HEK293 (cell line): Measurements from ENCODE around the gene RGS14.

ENCODE experiments used
- CTCF ChIA-PET: fragments of 350-600 bp; formaldehyde crosslinking; extraction: SDS; loops from one replicate; lab custom pipeline; 2021; ENCODE audit warnings: antibody characterized with exemption; lab: Yijun Ruan, JAX
- POLR2A ChIA-PET: fragments of 300-600 bp; formaldehyde crosslinking; extraction: SDS; loops from one replicate; lab custom pipeline; 2020; ENCODE audit warnings: antibody characterized with exemption, inconsistent platforms; lab: Yijun Ruan, JAX
- H3K27ac ChIP-seq: fragments of 200-500 bp; sonication (Bioruptor generic); 2 replicates; pipeline ENCODE4 v1.5.1; 2014; ENCODE audit warnings: low read depth, low read length, control low read depth, inconsistent platforms; ENCODE audit errors: extremely low read depth
- H3K36me3 ChIP-seq, 2 experiments: fragments of 200-500 bp in 1 of 2; sonication (Bioruptor generic) in 1 of 2; 1 replicate in 1 of 2; 2 replicates in 1 of 2; pipeline ENCODE4 v1.5.1; 2014 to 2017; ENCODE audit warnings: inconsistent platforms in 2 of 2, low read length in 2 of 2; ENCODE audit not compliant: control insufficient read depth in 2 of 2, insufficient read depth in 1 of 2
- H3K4me1 ChIP-seq: fragments of 200-500 bp; sonication (Bioruptor generic); 2 replicates; pipeline ENCODE4 v1.5.1; 2014; ENCODE audit warnings: mild to moderate bottlenecking, low read length, inconsistent platforms; ENCODE audit not compliant: control insufficient read depth, insufficient read depth
- H3K4me3 ChIP-seq: 2 replicates; pipeline ENCODE4 v1.5.1; 2011; ENCODE audit warnings: low read depth, mild to moderate bottlenecking, control low read depth, low read length, moderate library complexity
- H3K9me3 ChIP-seq: fragments of 200-500 bp; sonication (Bioruptor generic); 2 replicates; pipeline ENCODE4 v1.5.1; 2014; ENCODE audit warnings: low read depth, low read length, inconsistent platforms; ENCODE audit not compliant: control insufficient read depth, insufficient read depth
- GLI2 ChIP-seq: fragments of 450-650 bp; formaldehyde crosslinking; IDR thresholded peaks from 2 replicates; pipeline ENCODE4; 2017; ENCODE audit warnings: missing biosample characterization, missing genetic modification characterization, low read depth, borderline replicate concordance
- GLI4 ChIP-seq: fragments of 450-650 bp; formaldehyde crosslinking; IDR thresholded peaks from 2 replicates; pipeline ENCODE4 v1.5.1; 2016; ENCODE audit warnings: missing biosample characterization, missing genetic modification characterization
- HOXD13 ChIP-seq: sonication (generic); formaldehyde crosslinking; IDR thresholded peaks from 2 replicates; pipeline ENCODE4 v1.8.0; 2022; ENCODE audit warnings: missing genetic modification reagents, borderline replicate concordance
- KLF7 ChIP-seq: fragments of 450-650 bp; formaldehyde crosslinking; IDR thresholded peaks from 2 replicates; pipeline ENCODE4 v1.5.1; 2016; ENCODE audit warnings: missing biosample characterization, missing genetic modification characterization, borderline replicate concordance
- MYNN ChIP-seq: fragments of 450-650 bp; formaldehyde crosslinking; IDR thresholded peaks from 2 replicates; pipeline ENCODE4 v1.5.1; 2016; ENCODE audit warnings: missing biosample characterization, missing genetic modification characterization, borderline replicate concordance
- RBAK ChIP-seq: fragments of 450-650 bp; formaldehyde crosslinking; IDR thresholded peaks from 2 replicates; pipeline ENCODE4 v1.5.1; 2016; ENCODE audit warnings: missing biosample characterization, missing genetic modification characterization
- YY2 ChIP-seq: fragments of 450-650 bp; formaldehyde crosslinking; IDR thresholded peaks from 2 replicates; pipeline ENCODE4 v1.5.1; 2016; ENCODE audit warnings: missing biosample characterization, missing genetic modification characterization
- ZBTB49 ChIP-seq: fragments of 450-650 bp; formaldehyde crosslinking; IDR thresholded peaks from 2 replicates; pipeline ENCODE4 v1.5.1; 2016; ENCODE audit warnings: missing biosample characterization, missing genetic modification characterization, low read depth
- ZFP69B ChIP-seq: fragments of 450-650 bp; formaldehyde crosslinking; IDR thresholded peaks from 2 replicates; pipeline ENCODE4 v1.5.1; 2016; ENCODE audit warnings: missing biosample characterization, missing genetic modification characterization
- ZIC2 ChIP-seq: fragments of 450-650 bp; formaldehyde crosslinking; IDR thresholded peaks from 2 replicates; pipeline ENCODE4 v1.5.1; 2016; ENCODE audit warnings: missing biosample characterization, missing genetic modification characterization
- ZNF138 ChIP-seq: fragments of 450-650 bp; formaldehyde crosslinking; IDR thresholded peaks from 2 replicates; pipeline ENCODE4 v1.5.1; 2016; ENCODE audit warnings: missing biosample characterization, missing genetic modification characterization, borderline replicate concordance
- ZNF140 ChIP-seq: fragments of 450-650 bp; formaldehyde crosslinking; IDR thresholded peaks from 2 replicates; pipeline ENCODE4 v1.5.1; 2016; ENCODE audit warnings: missing biosample characterization, missing genetic modification characterization
- ZNF16 ChIP-seq: fragments of 450-650 bp; formaldehyde crosslinking; IDR thresholded peaks from 2 replicates; pipeline ENCODE4 v1.5.1; 2016; ENCODE audit warnings: low read depth, missing biosample characterization, missing genetic modification characterization
- ZNF174 ChIP-seq: fragments of 450-650 bp; formaldehyde crosslinking; IDR thresholded peaks from 2 replicates; pipeline ENCODE4 v1.5.0; 2017; ENCODE audit warnings: missing biosample characterization, mild to moderate bottlenecking, missing genetic modification characterization
- ZNF18 ChIP-seq: fragments of 450-650 bp; formaldehyde crosslinking; IDR thresholded peaks from 2 replicates; pipeline ENCODE4 v1.5.1; 2016; ENCODE audit warnings: missing biosample characterization, missing genetic modification characterization
- ZNF223 ChIP-seq: fragments of 450-650 bp; formaldehyde crosslinking; IDR thresholded peaks from 2 replicates; pipeline ENCODE4 v1.5.1; 2016; ENCODE audit warnings: missing biosample characterization, missing genetic modification characterization
- ZNF26 ChIP-seq: fragments of 450-650 bp; formaldehyde crosslinking; IDR thresholded peaks from 2 replicates; pipeline ENCODE4 v1.5.1; 2016; ENCODE audit warnings: missing biosample characterization, missing genetic modification characterization
- ZNF266 ChIP-seq: fragments of 450-650 bp; formaldehyde crosslinking; IDR thresholded peaks from 2 replicates; pipeline ENCODE4 v1.5.1; 2016; ENCODE audit warnings: missing biosample characterization, missing genetic modification characterization, low read depth
- ZNF341 ChIP-seq: fragments of 450-650 bp; formaldehyde crosslinking; IDR thresholded peaks from 2 replicates; pipeline ENCODE4; 2016; ENCODE audit warnings: low read depth, missing biosample characterization, missing genetic modification characterization
- ZNF449 ChIP-seq: fragments of 450-650 bp; formaldehyde crosslinking; IDR thresholded peaks from 2 replicates; pipeline ENCODE4 v1.5.1; 2017; ENCODE audit warnings: missing biosample characterization, mild to moderate bottlenecking, missing genetic modification characterization, moderate library complexity
- ZNF488 ChIP-seq: fragments of 450-650 bp; formaldehyde crosslinking; IDR thresholded peaks from 2 replicates; pipeline ENCODE4 v1.5.1; 2016; ENCODE audit warnings: missing biosample characterization, missing genetic modification characterization
- ZNF501 ChIP-seq: fragments of 450-650 bp; formaldehyde crosslinking; IDR thresholded peaks from 2 replicates; pipeline ENCODE4 v1.5.1; 2016; ENCODE audit warnings: missing biosample characterization, missing genetic modification characterization
- ZNF580 ChIP-seq: fragments of 450-650 bp; formaldehyde crosslinking; IDR thresholded peaks from 2 replicates; pipeline ENCODE4 v1.5.1; 2016; ENCODE audit warnings: missing biosample characterization, missing genetic modification characterization
- ZNF623 ChIP-seq: fragments of 450-650 bp; formaldehyde crosslinking; IDR thresholded peaks from 2 replicates; pipeline ENCODE4 v1.5.1; 2016; ENCODE audit warnings: missing biosample characterization, missing genetic modification characterization
- ZNF660 ChIP-seq: fragments of 450-650 bp; IDR thresholded peaks from 2 replicates; pipeline ENCODE4 v1.5.1; 2018; ENCODE audit warnings: missing biosample characterization, mild to moderate bottlenecking, missing genetic modification characterization
- ZNF677 ChIP-seq: fragments of 450-650 bp; IDR thresholded peaks from 2 replicates; pipeline ENCODE4 v1.5.0; 2018; ENCODE audit warnings: missing biosample characterization, mild to moderate bottlenecking, missing genetic modification characterization, moderate library complexity
- ZNF701 ChIP-seq: fragments of 450-650 bp; formaldehyde crosslinking; IDR thresholded peaks from 2 replicates; pipeline ENCODE4 v1.5.1; 2016; ENCODE audit warnings: missing biosample characterization, missing genetic modification characterization
- ZNF792 ChIP-seq: fragments of 450-650 bp; formaldehyde crosslinking; IDR thresholded peaks from 2 replicates; pipeline ENCODE4 v1.5.1; 2016; ENCODE audit warnings: missing biosample characterization, missing genetic modification characterization
- ZSCAN23 ChIP-seq: fragments of 450-650 bp; formaldehyde crosslinking; IDR thresholded peaks from 2 replicates; pipeline ENCODE4 v1.5.1; 2016; ENCODE audit warnings: missing biosample characterization, missing genetic modification characterization

RGS14 gene

GRCh38 chr5:177311723-177312648, 45.7 kb upstream of the RGS14 start, which contains the start of gene MXD3:
Gene MXD3, minus strand, starts transcription at chr5:177311898. Its CDS starts 68 bp downstream, at chr5:177311830.
- Histone ChIP-seq H3K27ac (peak within 1 kb of the TSS; percentile 67), H3K4me1 (peaks cover 5% of the 10 kb centered on the region), H3K9me3 (no peaks in the 10 kb centered on the region), H3K36me3 (peaks cover 0 to 27% of the 10 kb centered on the region in 2 experiments; a peak in 1 of 3 replicates), H3K4me3 (peak within 1 kb of the TSS; percentile 86)
- CTCF ChIA-PET, result interaction anchor here (0.6 to 1.4 kb wide), 6 partner anchors 10 to 198 kb away, joined by 3 to 7 read pairs (median 3); no protein-coding TSS in a partner anchor
- POLR2A ChIA-PET, result interaction anchor here (0.5 to 2.4 kb wide), 15 partner anchors 8 to 186 kb away, joined by 3 to 12 read pairs (median 5); partner anchors contain the start of genes GRK6, LMAN2, PRELID1 and RAB24
- TF ChIP-seq ZNF792 (tag by site-specific recombination) (no peak), ZNF580 (tag by site-specific recombination) (no peak), HOXD13 (CRISPR knock-in tag) (no peak), ZNF488 (tag by site-specific recombination) (no peak), GLI4 (tag by site-specific recombination) (no peak), ZNF701 (tag by site-specific recombination) (no peak), GLI2 (tag by site-specific recombination) (no peak), ZNF223 (tag by site-specific recombination) (no peak), ZNF623 (tag by site-specific recombination) (no peak), ZNF449 (tag by site-specific recombination) (0 out of 2 replicates have a peak, but pooled peaks have one; percentile 61), ZNF18 (tag by site-specific recombination) (no peak), ZNF138 (tag by site-specific recombination) (no peak), ZNF140 (tag by site-specific recombination) (no peak), ZIC2 (tag by site-specific recombination) (no peak), ZNF501 (tag by site-specific recombination) (no peak), ZNF677 (tag by site-specific recombination) (no peak), ZNF341 (peak; percentile 69; the same call in 1 of the 2 replicates), ZNF660 (tag by site-specific recombination) (0 out of 2 replicates have a peak, but pooled peaks have one; percentile 23), ZNF26 (tag by site-specific recombination) (no peak), MYNN (tag by site-specific recombination) (no peak), ZSCAN23 (tag by site-specific recombination) (no peak), ZNF174 (tag by site-specific recombination) (no peak), ZBTB49 (tag by site-specific recombination) (no peak), KLF7 (peak; percentile 82; the same call in 1 of the 2 replicates), ZNF266 (tag by site-specific recombination) (no peak), ZNF16 (tag by site-specific recombination) (no peak), RBAK (tag by site-specific recombination) (no peak), YY2 (tag by site-specific recombination) (no peak), ZFP69B (peak; percentile 99)
